ENCODE data around the gene RPH3AL.
A peak's percentile ranks its signal among the peaks of the same experiment; 100 is the strongest.

RPH3AL gene, protein sequence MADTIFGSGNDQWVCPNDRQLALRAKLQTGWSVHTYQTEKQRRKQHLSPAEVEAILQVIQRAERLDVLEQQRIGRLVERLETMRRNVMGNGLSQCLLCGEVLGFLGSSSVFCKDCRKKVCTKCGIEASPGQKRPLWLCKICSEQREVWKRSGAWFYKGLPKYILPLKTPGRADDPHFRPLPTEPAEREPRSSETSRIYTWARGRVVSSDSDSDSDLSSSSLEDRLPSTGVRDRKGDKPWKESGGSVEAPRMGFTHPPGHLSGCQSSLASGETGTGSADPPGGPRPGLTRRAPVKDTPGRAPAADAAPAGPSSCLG

DNA sequence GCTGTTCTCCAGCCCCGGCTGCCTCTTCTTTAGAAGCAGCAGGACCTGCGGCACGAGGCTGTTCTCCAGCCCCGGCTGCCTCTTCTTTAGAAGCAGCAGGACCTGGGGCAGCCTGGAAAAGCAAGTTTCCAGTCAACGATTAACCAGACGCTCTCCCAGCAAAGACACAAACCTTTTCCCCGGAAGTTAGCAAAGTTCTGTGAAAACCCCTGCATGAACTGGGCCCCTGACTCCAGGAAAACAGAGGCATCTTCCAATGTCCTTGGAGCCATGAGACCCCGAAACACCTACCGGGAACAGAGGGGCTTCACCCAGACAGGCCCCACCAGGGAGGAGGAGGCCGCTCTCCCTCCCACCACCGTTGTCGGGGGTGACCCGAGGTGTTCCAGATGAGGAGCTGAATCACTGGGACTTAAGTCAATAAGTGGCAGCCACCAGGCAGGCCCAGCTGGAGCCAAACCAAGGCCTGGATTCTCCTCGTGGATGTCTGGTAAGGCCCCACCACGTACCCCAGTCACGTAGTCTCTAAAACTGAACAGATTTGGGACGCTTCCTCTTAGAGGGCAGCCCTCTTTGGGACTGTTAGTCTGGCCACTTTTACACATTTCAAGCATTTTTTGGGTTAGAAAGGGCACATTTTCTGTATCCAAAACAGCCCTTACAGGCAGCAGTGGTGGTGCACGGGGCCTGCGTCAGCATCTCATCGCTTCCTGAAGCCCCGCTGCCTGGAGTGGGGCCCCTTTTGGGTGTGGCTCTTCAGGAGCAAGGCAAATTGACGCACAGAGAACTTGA, at the start of gene RPH3AL:
TSS of gene RPH3AL (minus strand) at position 387 of the 792 bp plus-strand sequence. CDS start 25,264 bp downstream, outside the sequence.
- peak; percentile 91 for DNase-seq

DNA sequence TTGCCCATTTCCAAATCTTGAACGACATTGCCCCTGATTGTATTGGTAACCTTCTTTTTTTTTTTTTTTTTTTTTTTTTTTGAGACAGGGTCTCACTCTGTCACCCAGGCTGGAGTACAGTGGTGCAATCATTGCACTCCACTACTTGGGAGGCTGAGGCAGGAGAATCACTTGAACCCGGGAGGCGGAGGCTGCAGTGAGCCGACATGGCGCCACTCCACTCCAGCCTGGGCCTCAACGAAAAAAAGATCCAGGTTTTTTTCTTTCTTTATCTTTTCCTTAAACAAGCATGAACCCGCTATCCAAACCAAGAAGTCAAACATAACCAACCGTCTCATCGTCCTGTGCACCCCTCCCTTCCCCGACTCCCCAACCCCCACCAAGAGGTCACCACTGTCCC, 47.6 kb upstream of the RPH3AL start:
- DNase-seq = no peak

DNA sequence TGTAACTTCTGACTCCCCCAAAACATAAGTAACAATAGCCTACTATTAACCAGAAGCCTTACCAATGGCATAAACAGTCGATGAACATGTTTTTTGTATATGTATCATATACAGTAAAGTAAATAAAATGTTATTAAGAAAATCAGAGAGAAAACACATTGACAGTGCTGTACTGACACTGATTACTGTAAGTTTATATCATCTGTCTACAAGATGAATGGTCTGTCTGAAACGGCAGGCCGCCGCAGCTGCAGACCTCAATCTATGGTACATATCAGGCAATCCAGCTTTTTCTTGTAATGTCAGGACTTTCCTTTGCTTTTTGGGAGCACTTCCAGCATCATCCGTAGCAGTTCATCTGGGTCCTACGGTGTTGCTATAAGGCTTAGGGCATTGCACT, 44.2 kb upstream of the RPH3AL start:
- DNase-seq = no peak

DNA sequence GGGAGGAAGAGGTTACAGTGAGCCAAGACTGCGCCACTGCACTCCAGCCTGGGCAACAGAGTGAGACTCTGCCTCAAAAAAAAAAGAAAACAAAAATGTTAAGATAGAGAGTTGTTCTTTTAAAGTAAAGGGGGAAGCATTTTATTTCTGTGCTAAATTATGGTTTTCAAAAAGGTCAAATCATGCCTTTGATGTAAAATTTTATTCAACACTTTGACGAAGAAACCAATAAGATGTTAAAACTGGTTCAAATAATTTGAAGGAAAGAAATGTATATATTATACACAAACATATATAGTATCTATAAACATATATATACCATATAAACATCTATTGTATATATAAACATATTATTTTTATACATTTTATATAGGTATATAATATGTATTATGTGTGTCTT, 43.4 kb upstream of the RPH3AL start:
- DNase-seq = no peak

DNA sequence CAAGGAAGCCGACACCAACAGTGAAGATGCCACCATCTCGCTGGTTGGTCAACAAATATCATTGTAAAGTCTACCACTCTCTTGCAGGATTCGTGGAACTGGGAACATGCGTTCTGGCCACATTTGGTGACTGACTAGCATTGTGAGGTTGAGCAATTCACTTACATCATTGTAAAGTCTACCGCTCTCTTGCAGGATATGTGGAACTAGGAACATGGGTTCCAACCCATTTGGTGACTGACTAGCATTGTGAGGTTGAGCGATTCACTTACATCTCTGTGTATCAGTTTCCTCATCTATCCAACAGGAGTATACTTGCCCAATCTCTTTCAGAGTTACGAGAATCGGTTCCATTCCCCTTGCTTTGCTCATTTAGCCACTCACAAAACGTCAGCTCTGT, 42.6 kb upstream of the RPH3AL start:
- no peak for DNase-seq

DNA sequence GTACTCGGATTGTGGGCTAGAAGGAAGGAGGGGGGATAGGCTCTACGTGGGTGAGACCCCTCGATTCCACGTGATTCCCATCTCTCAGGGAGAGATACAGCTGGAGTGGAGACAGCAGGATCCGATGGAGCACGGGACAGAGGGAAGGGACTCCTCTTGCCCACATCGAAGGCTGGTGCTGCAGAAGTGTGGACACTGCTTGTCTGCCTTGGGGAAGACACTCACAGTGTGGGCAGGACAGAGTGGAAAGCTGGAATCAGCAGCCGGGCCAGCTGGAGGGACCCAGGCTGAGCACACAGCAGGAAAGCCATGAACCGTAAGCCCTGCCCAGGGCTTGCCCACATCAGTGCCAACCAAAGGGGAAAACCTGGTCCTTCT, 42.1 kb upstream of the RPH3AL start:
- no peak for DNase-seq

DNA sequence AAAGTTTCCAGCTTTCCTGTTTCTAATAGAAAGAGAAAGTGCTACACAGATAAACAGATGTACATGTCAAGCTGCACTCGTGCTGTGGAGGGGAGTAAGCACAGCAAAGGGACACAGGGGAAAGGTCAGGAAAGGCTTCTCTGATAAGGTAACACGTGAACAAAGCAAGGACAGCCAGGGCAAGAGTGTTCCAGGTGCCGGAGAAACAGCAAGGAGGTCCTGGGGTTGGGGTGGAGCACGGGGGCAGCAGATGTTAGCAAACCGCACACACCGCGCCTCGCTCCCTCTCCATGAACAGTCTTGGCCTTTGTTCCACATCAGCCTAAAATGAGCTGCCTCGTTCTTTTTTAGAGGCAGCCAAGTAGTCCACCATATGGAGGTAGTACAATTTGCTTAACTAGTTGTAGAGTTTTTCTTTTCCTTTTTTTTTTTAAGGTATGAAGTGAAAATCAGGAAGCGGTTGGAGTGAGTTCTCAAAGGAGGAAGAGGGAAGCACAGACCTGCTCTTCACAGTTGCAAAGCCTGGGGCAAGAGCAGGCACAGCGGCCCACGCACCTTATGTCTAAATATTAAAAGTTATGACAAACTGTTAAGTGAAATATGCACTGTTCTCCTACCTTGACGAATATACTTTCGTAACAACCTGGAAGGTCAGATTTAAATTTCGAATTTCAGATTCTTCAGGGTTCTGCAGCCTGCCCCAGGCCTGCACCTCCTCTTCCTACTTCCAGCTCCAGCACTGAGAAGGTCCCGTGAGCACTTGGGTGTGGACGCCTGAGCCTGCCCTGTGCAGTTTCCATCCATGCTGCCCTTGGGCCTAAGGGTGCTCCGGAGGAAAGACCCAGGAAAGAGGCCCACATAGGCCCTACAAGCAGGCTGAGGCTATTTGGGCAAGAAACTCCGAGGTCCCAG, 41.5 kb upstream of the RPH3AL start:
- DNase-seq = no peak

DNA sequence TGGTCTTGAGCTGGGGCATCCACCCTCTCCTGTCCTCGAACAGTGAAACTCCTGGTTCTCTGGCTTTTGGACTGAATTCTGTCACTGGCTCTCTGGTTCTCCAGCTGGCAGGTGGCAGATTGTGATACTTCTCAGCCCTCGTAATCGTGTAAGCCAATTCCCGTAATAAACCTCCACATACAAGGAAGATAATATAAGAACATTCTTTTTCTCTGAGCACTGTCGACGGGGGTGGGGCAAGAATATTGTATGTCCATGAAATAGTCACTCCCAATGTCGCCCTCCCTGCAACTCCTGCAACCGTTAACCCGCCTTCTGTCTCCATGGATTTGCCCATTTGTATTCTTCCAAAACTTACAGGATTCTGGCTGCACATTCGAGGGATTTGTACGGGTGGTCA, 39.2 kb upstream of the RPH3AL start:
- DNase-seq = no peak

DNA sequence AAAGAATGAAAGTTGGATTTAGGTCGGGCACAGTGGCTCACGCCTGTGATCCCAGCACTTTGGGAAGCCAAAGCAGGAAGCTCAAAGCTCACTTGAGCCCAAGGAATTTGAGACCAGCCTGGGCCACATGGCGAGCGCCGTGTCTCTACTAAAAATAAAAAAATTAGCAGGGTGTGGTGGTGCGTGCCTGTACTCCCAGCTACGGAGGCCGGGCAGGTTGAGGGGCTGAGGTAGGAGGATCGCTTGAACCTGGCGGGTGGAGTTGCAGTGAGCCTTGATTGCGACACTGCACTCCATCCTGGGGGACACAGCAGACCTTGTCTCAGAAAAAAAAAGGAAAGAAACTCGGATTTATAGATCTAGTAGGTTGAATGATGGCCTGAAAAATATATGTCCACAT, 37.4 kb upstream of the RPH3AL start:
- DNase-seq = no peak

DNA sequence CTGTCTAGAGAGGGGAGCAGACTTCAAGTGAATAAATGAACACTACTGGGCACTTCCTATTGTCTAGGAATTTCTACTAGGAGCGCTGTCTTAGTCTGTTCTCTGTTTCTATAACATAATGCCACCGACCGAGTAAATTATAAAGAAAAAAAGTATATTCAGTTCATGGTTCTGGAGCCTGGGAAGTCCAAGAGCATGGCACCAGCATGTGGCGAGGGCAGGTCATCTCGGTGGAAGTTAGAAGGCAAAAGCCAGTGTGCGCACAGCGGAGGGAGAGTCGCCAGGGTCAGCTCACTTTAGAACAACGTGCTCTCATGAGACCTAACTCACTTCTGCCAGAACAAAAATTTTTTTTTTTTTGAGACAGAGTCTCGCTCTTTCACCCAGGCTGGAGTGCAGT, 35.5 kb upstream of the RPH3AL start:
- DNase-seq = no peak

DNA sequence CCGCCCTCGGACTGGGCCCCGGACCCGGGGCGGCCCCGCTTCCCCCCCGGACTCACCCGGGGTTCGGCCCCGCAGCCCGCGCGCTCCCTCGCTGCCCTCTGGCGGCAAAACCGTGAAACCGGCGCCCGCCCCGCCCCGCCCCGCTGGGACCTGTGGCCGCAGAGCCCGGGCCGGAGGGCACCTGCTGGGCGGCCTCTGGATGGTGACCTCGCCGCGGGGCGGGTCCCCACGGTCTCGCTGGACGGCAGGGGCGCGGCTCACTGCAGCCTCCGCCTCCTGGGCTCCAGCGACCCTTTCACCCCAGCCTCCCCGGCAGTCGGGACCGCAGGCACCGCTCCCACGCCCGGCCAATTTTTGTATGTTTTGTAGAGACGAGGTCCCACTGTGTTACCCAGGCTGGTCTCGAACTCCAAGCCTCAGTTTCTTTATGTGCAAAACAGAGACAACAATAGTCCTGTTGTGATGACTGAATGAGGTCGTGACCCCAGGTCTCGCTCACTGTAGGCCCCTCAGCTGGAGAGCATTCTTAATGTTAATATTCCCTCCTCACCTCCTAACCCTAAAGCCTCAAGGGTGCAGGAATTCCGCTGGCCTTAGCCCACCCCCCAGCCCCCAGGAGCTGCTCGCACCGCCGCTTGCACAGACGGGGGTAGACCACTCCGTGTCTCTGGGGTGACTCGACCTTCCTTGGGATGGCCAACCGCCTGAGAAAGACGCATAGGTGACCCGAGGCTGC, 33.7 kb upstream of the RPH3AL start:
- DNase-seq = peak; percentile 30

DNA sequence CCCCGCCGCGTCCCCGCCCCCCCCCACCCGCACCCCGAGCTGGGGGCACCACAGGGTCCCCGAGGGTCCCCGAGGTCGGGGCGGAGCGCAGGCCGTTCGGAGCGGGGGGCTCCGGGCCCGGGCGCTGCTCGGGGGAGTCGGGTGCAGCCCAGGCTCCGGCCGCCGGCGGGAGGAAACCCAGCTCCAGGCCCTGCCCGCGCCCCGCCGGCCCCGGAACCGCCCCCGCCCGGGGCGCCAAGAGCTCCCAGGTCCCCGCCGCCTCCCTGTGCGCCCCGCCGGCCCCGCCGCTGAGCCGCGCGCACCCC, 33.2 kb upstream of the RPH3AL start:
- no peak for DNase-seq

DNA sequence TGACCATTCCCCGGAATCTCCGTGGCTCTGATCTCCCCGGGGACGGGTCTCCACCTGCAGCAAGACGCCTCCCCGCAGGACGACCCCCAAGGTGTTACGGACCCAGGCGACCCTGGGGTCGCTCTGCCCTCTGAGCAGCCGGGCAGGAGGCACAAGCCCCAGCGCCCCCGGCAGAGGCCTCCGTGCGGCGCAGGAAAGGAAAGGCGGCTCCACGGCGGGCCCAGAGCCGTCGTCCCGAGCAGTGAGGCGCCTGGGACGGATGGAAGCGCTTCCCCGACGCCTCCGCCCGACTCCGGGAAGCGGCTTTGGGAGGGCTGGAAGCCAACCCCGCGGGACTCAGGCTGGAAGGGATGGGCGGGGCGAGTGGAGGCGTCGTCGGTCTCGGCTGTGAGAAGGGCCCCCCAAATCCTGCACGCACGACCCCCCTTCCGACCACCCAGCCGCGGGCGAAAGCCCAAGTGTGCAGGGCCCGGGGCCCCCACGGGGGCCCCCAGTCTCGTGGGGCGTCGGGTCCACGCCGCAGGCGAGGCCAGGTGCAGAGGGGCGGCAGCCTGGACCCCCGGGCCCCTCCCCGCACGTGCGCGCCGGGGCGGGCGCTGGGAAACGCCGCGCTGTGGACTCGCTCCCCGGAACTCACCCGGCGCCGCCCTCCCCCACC, 32.7 kb upstream of the RPH3AL start:
- DNase-seq = no peak

DNA sequence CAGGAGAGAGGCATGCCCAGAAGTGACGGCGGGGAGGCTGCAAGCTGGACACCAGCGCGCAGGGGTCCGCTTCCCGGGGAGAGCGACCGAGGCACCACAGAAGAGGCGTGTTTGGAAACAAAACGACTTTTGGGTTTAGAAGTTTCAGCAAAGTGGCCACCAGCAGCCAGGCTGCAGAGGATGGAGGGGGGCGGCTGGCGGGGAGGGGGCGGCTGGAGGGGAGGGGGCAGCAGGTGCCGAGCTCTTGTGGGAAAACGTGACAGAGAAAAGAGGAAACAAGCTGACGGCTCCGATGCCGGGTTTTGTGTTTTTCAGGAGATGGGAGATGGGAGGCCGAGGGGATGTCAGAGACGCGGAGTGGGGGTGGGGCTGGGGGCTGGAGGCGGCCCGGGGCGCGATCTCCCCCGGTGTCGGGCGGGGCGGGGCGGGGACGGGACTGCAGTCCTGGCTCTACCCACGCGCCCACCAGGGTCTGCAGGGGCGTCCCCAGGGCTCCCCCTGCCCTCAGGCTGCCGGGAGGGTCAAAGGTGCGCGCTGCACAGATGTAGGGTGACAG, 32.1 kb upstream of the RPH3AL start:
- no peak for DNase-seq

DNA sequence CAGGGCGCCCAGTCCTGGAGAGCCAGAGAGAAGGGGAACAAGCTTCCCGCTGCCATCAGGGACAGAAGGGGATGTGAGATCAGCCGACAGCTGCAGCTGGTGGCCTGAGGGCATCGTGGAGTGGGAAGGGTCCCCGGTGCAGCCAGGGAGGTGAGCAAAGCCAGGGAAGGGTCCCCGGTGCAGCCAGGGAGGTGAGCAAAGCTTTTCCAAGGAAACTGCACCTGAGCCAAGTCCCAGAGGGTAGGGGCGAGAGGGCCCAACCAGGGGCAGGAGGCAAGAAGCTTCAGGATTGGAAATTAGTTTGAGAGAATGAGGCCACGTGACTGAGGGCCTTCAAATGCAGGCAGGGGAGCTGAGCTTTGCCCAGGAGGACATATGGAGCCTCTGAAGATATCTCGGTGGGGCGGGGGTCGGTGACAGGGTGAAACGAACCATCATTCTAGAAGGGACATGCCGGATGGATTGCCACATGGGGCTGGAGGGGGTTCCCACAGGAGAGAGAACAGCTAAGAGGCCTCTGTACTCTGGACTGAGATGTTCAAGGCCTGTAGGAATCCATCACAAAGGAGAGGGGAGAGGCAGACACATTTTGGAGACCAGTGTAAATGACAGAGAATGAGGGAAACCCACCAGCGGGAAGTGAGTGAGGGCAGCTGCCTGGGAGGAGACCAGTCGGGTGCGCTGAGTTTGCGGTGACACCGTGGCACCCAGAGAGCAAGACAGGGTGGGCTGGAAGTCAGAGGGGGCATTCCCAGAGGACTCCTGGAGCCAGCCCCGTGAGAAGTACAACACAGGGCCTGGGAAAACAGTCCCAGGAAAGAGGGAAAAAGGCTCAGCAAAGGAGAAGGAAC, 31.4 kb upstream of the RPH3AL start:
- DNase-seq = no peak

DNA sequence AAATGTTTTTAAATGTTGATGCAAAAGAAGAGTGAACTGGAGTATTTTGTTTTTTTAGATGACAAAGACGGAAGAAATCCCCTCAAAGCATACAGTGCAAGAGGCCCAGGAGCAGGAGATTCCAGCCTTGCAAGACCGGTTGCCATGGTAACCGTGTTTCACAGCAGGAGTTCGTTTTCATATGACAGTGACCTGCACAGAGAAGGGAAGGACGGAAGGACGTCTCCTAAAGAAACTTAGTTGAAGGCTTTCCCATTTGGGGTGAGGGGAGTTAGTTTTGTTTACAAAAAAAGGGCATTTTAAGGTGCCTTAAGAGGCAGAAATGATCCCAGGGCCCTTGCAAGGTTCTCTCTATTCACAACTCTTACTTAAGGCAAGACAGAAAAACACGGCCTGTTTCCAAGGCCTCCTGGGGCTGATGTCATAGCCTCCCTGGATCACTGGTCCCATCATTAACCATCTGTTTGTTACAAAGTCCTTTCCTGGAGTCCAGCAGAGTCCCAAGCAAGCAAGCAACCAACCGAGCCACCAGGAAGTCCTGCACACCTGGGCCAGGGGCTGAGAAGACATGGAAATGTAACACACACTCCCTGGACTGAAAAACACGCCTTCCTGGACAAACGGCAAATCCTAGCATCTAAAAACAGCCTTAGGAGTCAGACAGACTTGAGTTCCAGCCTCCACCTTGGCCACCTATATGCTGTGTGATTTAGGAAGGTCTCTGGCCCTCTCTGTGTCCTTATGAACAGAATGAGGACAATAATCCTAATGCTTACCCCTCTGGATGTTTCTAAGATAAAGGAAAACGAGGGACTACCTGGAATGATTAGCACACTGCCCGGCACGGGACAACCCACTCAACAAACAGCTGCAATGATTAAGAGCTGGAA, 30.3 kb upstream of the RPH3AL start:
- peak; percentile 86 for DNase-seq

DNA sequence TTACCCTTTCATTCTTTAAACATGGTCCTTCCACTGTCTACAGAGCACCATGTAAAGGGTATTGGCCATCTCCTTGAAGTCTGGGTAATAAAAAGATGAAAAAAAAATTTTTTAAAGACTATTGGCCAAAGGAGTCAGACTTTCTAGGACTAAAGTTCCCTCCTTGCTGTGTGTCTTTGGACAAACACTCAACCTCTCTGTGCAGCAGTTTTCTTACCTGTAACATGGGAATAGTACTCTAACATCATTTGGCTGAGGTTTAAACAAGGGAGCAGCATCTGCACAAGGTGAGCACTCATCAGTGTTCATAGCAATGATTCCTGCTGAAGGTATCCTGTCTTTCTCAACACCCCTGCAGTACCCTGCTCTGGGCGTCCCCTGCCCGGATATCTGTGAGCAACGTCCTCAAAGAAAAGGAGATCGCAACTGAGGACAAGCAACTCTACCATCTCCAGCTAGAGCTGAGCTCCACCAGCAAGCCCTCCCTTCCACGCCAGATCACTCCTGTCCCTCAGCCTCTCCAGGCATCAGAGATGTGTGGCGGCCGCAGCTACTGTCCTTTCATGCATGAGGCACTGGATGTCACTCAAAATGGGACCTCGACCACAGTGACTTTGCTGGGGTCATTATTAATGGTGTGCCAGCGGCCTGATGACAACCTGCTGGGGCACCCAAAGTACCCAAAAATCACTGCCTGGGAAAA, 29.5 kb upstream of the RPH3AL start:
- no peak for DNase-seq

DNA sequence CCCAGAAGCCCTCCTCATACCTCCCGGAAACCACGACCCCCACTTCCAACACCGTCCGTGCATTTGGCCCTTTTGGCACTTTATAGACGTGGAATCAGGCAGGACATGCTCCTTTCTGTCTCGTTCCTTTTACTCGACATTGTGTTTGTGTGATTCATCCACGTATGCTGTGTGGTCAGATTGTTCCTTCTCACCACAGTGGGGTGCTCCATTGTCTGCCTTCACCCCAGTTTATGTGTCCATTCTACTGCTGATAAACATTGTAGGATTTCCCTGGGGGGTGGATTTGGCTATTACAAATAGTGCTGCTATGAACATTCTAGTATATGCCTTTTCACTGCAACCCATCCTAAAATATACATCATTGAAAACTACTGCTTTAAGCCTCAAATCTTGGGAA, 28.9 kb upstream of the RPH3AL start:
- no peak for DNase-seq

Data from kidney glomerular epithelial cell (primary cell).